Astrocyte (in vitro differentiated cells and primary cell): ENCODE results near the gene PRXL2B.

ENCODE experiments used
- CTCF ChIP-seq: IDR thresholded peaks from 2 replicates; pipeline ENCODE4 v1.5.1; 2011; ENCODE audit warnings: low read depth, mild to moderate bottlenecking, inconsistent platforms, low read length, moderate library complexity; ENCODE audit not compliant: insufficient read depth
- EZH2 ChIP-seq: IDR thresholded peaks from 2 replicates; pipeline ENCODE4 v1.6.1; 2012; ENCODE audit warnings: mild to moderate bottlenecking, low read length, inconsistent platforms; ENCODE audit not compliant: insufficient read depth

- TF ChIP-seq CTCF (no peak), EZH2 (no peak)
Measured at GRCh38 chr1:2542246-2542915, 44.2 kb upstream of the PRXL2B start.
